ENCODE measurements around the gene TDP1. TPM values are rescaled to one million over a fixed set of nuclear protein-coding genes. Genes with fewer than 3 reads are reported as not detected.

The TDP1 gene
- total and polyA plus RNA-seq, 2 experiments from 2014 or later: 23.0 to 63.6 TPM

GRCh38 chr14:89990218-89990617 lies 34.5 kb downstream of the TDP1 start:
- no peak overlapping the region for H2AFZ ChIP-seq
- H3K27me3 ChIP-seq (ENCODE audit: insufficient read depth): no peaks in the 10 kb centered on the region
- peaks cover 23% of the 10 kb centered on the region for H3K36me3 ChIP-seq (ENCODE audit: insufficient read depth)
- no peak for DNase-seq (ENCODE audit: low spot score)
- peaks cover 34% of the 10 kb centered on the region for H3K4me1 ChIP-seq (ENCODE audit: insufficient read depth)
- H3K9me3 Mint-ChIP-seq: no peaks in the 10 kb centered on the region
- H3K27ac ChIP-seq (ENCODE audit: low read depth): no peak overlapping the region
- no peaks in the 10 kb centered on the region for H3F3A ChIP-seq (replicated peaks; ENCODE audit: low read depth)
- no peak overlapping the region for H3K4me3 ChIP-seq
- no peak for ATAC-seq
- H3K4me1 Mint-ChIP-seq: peaks cover 41% of the 10 kb centered on the region
- 0 out of 2 replicates have a peak overlapping the region, but pooled peaks have one; percentile 41 for H3K27ac Mint-ChIP-seq
- H4K20me1 ChIP-seq (replicated peaks; ENCODE audit: insufficient read depth): no peaks in the 10 kb centered on the region
- H3K4me3 Mint-ChIP-seq: no peak overlapping the region
- no peaks in the 10 kb centered on the region for H3K79me2 ChIP-seq (replicated peaks; ENCODE audit: insufficient read depth)
- H3K4me2 ChIP-seq: no peak overlapping the region
- no peaks in the 10 kb centered on the region for H3K9me2 ChIP-seq (ENCODE audit: insufficient read depth)
- peaks cover 37% of the 10 kb centered on the region for H3K36me3 Mint-ChIP-seq (ENCODE audit: low read depth)
- no peak for TF ChIP-seq POLR2AphosphoS5 (IDR thresholded peaks at IDR 0.05; ENCODE audit: low read depth)
- TF ChIP-seq CREB1 (CRISPR knock-in tag; IDR thresholded peaks at IDR 0.05; ENCODE audit: low read depth): no peak
- TF ChIP-seq EZH2 (IDR thresholded peaks at IDR 0.05; ENCODE audit: low read depth, unreplicated experiment): no peak
- no peak for TF ChIP-seq ZNF331 (CRISPR knock-in tag; IDR thresholded peaks at IDR 0.05; ENCODE audit: low read depth)
- no peak for TF ChIP-seq JUNB (IDR thresholded peaks at IDR 0.05; ENCODE audit: unreplicated experiment)
- TF ChIP-seq ZNF114 (CRISPR knock-in tag; IDR thresholded peaks at IDR 0.05): no peak
- no peak for TF ChIP-seq REST (IDR thresholded peaks at IDR 0.05; ENCODE audit: unreplicated experiment)
- no peak for TF ChIP-seq ZNF462 (CRISPR knock-in tag; IDR thresholded peaks at IDR 0.05)
- TF ChIP-seq ETS1 (IDR thresholded peaks at IDR 0.05): no peak
- TF ChIP-seq CTCF (conservative IDR thresholded peaks at IDR 0.05; ENCODE audit: low read depth in 2 of 2): no peak
- no peak for TF ChIP-seq NANOG (IDR thresholded peaks at IDR 0.05; ENCODE audit: borderline replicate concordance)
- no peak for TF ChIP-seq STAT1 (IDR thresholded peaks at IDR 0.05; ENCODE audit: unreplicated experiment)
- TF ChIP-seq EZH2phosphoT487 (IDR thresholded peaks at IDR 0.05; ENCODE audit: unreplicated experiment): no peak
- H3K27me3 Mint-ChIP-seq (ENCODE audit: insufficient read depth, low read depth, poor library complexity): no peaks in the 10 kb centered on the region
